DOHH2 (cell line): ENCODE data around the gene CCDC149.

Experiments
- CTCF ChIP-seq: fragments of 200-600 bp; sonication (generic); IDR thresholded peaks from one replicate; pipeline ENCODE4 v1.5.1; 2014; ENCODE audit warnings: antibody characterized with exemption, mild to moderate bottlenecking, low read depth, low read length; ENCODE audit not compliant: poor library complexity, severe bottlenecking
- EZH2phosphoT487 ChIP-seq: fragments of 200-600 bp; sonication (generic); IDR thresholded peaks from 2 replicates; pipeline ENCODE4 v1.6.1; 2017; ENCODE audit warnings: borderline replicate concordance, mild to moderate bottlenecking, antibody characterized with exemption, low read length, moderate library complexity, mixed read lengths

DNA sequence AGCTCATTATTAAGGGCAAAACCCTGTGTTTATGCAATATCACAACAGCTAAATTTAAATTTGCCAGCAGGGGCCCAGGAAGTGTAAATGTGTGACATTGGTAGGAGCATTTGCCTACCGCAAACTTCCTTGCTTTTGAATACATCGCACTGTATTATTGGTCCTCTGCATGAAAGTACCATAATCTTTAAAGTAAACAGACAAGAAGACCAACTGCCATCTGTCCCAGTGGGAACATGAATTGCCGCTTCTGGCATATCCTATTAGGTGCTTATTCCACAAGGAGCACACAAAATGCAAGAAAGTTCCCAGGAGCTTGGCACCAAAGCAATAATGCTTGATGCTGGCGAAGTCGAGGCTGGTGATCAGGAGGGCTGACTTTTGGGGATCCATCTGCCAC lies 66.1 kb downstream of the CCDC149 start:
- TF ChIP-seq CTCF (no peak), EZH2phosphoT487 (no peak)
